Measurements from ENCODE around the gene PFKFB4.

The PFKFB4 gene

GRCh38 chr3:48528048-48528447 lies 28.6 kb downstream of the PFKFB4 start:
- no peak for DNase-seq (ENCODE audit: low spot score)
- ChIA-PET POLR2A (ENCODE audit: low non-redundant PET) (no interaction called here), CTCF (no interaction called here)
- no peak for TF ChIP-seq CTCF (conservative IDR thresholded peaks at IDR 0.05; ENCODE audit: low read depth)
- H3K27ac ChIP-seq: no peak overlapping the region

DNA sequence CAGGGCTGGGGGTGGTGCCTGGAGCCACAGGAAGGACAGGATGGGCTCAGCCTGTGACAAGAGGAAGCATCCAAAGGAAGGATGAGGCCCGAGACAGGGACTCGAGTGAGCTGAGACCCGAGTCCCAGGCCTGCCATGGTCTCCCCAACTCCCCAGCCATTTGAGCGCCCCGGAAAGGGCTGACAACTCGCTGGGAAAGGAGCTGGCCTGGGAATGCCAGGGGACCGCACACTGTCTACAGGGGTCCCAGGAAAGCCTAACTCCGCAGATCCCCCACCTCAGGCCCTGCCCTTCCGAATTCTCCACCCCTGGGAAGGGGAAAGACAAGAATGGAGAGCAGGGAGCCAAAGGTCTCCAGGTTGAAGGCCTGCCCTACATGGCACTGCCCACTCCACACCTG lies 31.6 kb downstream of the PFKFB4 start:
- TF ChIP-seq CTCF (conservative IDR thresholded peaks at IDR 0.05; ENCODE audit: low read depth): no peak
- no peak for DNase-seq (ENCODE audit: low spot score)
- peak overlapping the region; percentile 17 for H3K27ac ChIP-seq
- ChIA-PET POLR2A (ENCODE audit: low non-redundant PET) (no interaction called here), CTCF (no interaction called here)

GRCh38 chr3:48521635-48522034 lies 35.0 kb downstream of the PFKFB4 start:
- ChIA-PET CTCF (no interaction called here), POLR2A (ENCODE audit: low non-redundant PET) (no interaction called here)

GRCh38 chr3:48519277-48519643 lies 37.3 kb downstream of the PFKFB4 start:
- no peak for TF ChIP-seq CTCF (conservative IDR thresholded peaks at IDR 0.05; ENCODE audit: low read depth)
- CTCF ChIA-PET: no interaction called here
- H3K27ac ChIP-seq: peak overlapping the region; percentile 52
- no peak for DNase-seq (ENCODE audit: low spot score)
- POLR2A ChIA-PET (ENCODE audit: low non-redundant PET): interaction anchor here (0.6 kb wide), 1 partner anchor 33 kb away, joined by 3 read pairs; no protein-coding TSS in a partner anchor

More at GRCh38 chr3:48521635-48522034, 35.0 kb downstream of the PFKFB4 start:
- DNase-seq (ENCODE audit: low spot score): no peak
- TF ChIP-seq CTCF (conservative IDR thresholded peaks at IDR 0.05; ENCODE audit: low read depth): no peak
- H3K27ac ChIP-seq: peak overlapping the region; percentile 18

GRCh38 chr3:48518638-48519276 lies 37.8 kb downstream of the PFKFB4 start:
- POLR2A ChIA-PET (ENCODE audit: low non-redundant PET): interaction anchor here (0.6 kb wide), 1 partner anchor 33 kb away, joined by 3 read pairs; no protein-coding TSS in a partner anchor
- no peak for TF ChIP-seq CTCF (conservative IDR thresholded peaks at IDR 0.05; ENCODE audit: low read depth)

GRCh38 chr3:48518069-48518468 lies 38.5 kb downstream of the PFKFB4 start:
- DNase-seq (ENCODE audit: low spot score): no peak
- peak overlapping the region; percentile 52 for H3K27ac ChIP-seq
- TF ChIP-seq CTCF (conservative IDR thresholded peaks at IDR 0.05; ENCODE audit: low read depth): no peak
- ChIA-PET POLR2A (ENCODE audit: low non-redundant PET) (no interaction called here), CTCF (no interaction called here)

More at GRCh38 chr3:48518638-48519276, 37.8 kb downstream of the PFKFB4 start:
- peak overlapping the region; percentile 52 for H3K27ac ChIP-seq
- no peak for DNase-seq (ENCODE audit: low spot score)
- CTCF ChIA-PET: no interaction called here

Data from RWPE1 (cell line).